AG09309 (cell line): ENCODE measurements around the gene GP1BA.

ENCODE experiments used
- DNase-seq: peaks from one replicate; pipeline ENCODE4 v3.0.0-alpha.2; 2010; ENCODE audit warnings: low read depth
- H3K4me3 ChIP-seq: 2 replicates; pipeline ENCODE4 v1.5.1; 2011; ENCODE audit warnings: mild to moderate bottlenecking, low read depth, low read length, moderate library complexity; ENCODE audit not compliant: control insufficient read depth
- CTCF ChIP-seq: IDR thresholded peaks from 2 replicates; pipeline ENCODE4 v1.5.1; 2011; ENCODE audit warnings: mild to moderate bottlenecking, low read depth, low read length, inconsistent platforms; ENCODE audit not compliant: insufficient read depth, control insufficient read depth; ENCODE audit errors: missing control alignments

The GP1BA gene

GRCh38 chr17:4947411-4948165, 15.5 kb downstream of the GP1BA start:
- no peak for TF ChIP-seq CTCF
- no peak for DNase-seq
- H3K4me3 ChIP-seq: peak overlapping the region; percentile 88

- TF ChIP-seq CTCF: no peak
- peak; percentile 74 for DNase-seq
- peak within 1 kb of the TSS; percentile 88 for H3K4me3 ChIP-seq
Observed at GRCh38 chr17:4948166-4948930, 16.3 kb downstream of the GP1BA start, which contains the start of gene PFN1. PFN1 (minus strand) TSS chr17:4948530; CDS start chr17:4948394, 136 bp downstream.

GRCh38 chr17:4948931-4949320, 16.8 kb downstream of the GP1BA start:
- H3K4me3 ChIP-seq: peak overlapping the region; percentile 62
- peak; percentile 56 for DNase-seq
- TF ChIP-seq CTCF: no peak

- no peak for TF ChIP-seq CTCF
- peak overlapping the region; percentile 62 for H3K4me3 ChIP-seq
- DNase-seq: no peak
Observed at GRCh38 chr17:4949321-4950074, 17.4 kb downstream of the GP1BA start.

GRCh38 chr17:4950075-4950745, 18.1 kb downstream of the GP1BA start:
- H3K4me3 ChIP-seq: peak overlapping the region; percentile 31
- DNase-seq: no peak
- TF ChIP-seq CTCF: no peak

GRCh38 chr17:4950746-4951204, 18.7 kb downstream of the GP1BA start, which contains the start of gene ENO3:
ENO3 (plus strand) TSS chr17:4951119; CDS start chr17:4951830, 711 bp downstream.
- DNase-seq: no peak
- H3K4me3 ChIP-seq: peak within 1 kb of the TSS; percentile 31
- TF ChIP-seq CTCF: no peak
